Activated CD4-positive, alpha-beta memory T cell treated with anti-CD3 and anti-CD28 coated beads, Interleukin-2, amount 10 ng/mL, durations not matched to agents 7 days and 5 days (primary cell): ENCODE data around the gene ZNF346. TPM values are rescaled to one million over a fixed set of nuclear protein-coding genes. Genes with fewer than 3 reads are reported as not detected.
A peak's percentile ranks its signal among the peaks of the same experiment; 100 is the strongest.

Experiments
- CTCF ChIA-PET: fragments of 350-600 bp; sonication (Branson Sonifier 250); formaldehyde crosslinking; loops from one replicate; lab custom pipeline; 2021; ENCODE audit warnings: antibody characterized with exemption, inconsistent platforms; lab: Charles Lee
- POLR2A ChIA-PET: fragments of 350-600 bp; sonication (Branson Sonifier 250); formaldehyde crosslinking; loops from one replicate; lab custom pipeline; 2021; ENCODE audit warnings: antibody characterized with exemption; lab: Charles Lee
- DNase-seq: peaks from one replicate; pipeline ENCODE4 v3.0.0-alpha.2; 2020
- H3K27ac Mint-ChIP-seq: one replicate; pipeline ENCODE4 v1.8.0; 2021; ENCODE audit warnings: mild to moderate bottlenecking, mixed read lengths
- H3K27me3 Mint-ChIP-seq: one replicate; pipeline ENCODE4 v1.8.0; 2021; ENCODE audit warnings: mixed read lengths
- H3K36me3 Mint-ChIP-seq: one replicate; pipeline ENCODE4 v1.8.0; 2021; ENCODE audit warnings: low read depth, mixed read lengths
- H3K4me1 Mint-ChIP-seq: one replicate; pipeline ENCODE4 v1.8.0; 2021; ENCODE audit warnings: mixed read lengths
- H3K4me3 Mint-ChIP-seq: one replicate; pipeline ENCODE4 v1.8.0; 2021; ENCODE audit warnings: mild to moderate bottlenecking, mixed read lengths
- H3K9me3 Mint-ChIP-seq: one replicate; pipeline ENCODE4 v1.8.0; 2021; ENCODE audit warnings: mixed read lengths
- total RNA-seq, 2 experiments: library from RNA; stranded (reverse); gene quantifications; one replicate each; pipeline ENCODE4 v1.2.3, GENCODE V29; 2021

ZNF346 gene
- total RNA-seq, 2 experiments from 2014 or later: 19.5 to 27.2 TPM

DNA sequence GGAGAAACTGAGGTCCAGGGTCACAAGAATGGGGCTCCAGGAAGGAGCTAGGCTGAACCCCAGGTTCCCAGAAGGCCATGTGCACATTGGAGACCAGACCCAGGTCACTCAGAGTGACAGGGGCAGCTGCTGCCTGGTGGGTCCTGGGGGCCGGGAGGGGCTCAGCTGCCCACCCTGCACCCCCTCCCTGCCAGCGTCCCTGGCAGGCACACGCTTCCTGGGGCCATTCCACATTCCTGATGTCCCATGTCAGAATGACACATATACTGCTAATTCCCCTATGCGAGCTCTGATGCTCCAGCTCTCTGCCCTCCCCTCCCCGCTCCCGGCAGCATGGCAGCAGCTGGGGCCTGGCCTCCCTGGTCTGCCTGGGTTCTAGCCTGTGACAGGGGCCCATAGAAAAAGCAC lies 78.2 kb downstream of the ZNF346 start:
- ChIA-PET POLR2A (no interaction called here), CTCF (no interaction called here)
- Mint-ChIP-seq H3K9me3 (no peaks in the 10 kb centered on the region), H3K27ac (no peak overlapping the region), H3K4me1 (no peaks in the 10 kb centered on the region), H3K4me3 (no peak overlapping the region), H3K36me3 (no peaks in the 10 kb centered on the region), H3K27me3 (peaks cover 9% of the 10 kb centered on the region)
- DNase-seq: no peak

DNA sequence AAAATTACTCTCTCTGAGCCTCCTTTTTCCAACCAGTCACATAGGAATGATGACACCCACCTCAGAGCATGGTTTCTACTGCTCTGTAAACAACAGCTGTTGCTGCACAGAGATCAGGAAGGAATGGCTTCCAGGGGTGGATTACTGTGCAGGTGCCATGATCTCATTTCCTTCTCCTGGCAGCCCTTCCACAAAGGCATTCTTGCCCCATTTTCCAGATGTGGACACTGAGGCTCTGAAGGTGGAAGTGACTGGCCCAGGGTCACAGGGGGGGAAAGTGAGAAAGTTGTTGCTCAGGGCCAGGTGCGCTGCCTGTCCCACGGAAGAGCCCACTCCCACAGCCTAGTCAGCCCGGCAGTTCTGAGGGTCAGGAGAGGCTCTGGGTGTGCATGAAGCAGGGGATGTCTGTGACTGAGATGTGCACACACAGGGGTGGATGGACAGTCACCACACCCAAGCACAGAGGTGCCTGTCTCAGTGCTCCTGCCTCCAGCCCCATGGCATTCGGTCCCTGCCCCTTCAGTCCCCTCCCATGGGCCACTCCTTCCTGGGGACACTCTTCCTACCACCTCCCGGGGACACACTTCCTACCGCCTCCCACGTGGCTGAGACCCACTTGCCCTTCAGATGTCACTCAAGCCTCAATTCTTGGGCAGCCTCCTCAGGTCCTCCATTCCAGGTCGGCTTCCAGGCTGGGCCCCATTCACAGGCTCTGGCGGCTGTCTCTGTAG lies 81.2 kb downstream of the ZNF346 start:
- no peak overlapping the region for H3K4me3 Mint-ChIP-seq
- H3K4me1 Mint-ChIP-seq: no peaks in the 10 kb centered on the region
- CTCF ChIA-PET: interaction anchor here (1.1 kb wide), 1 partner anchor 443 kb away, joined by 3 read pairs; no protein-coding TSS in a partner anchor
- POLR2A ChIA-PET: no interaction called here
- no peak overlapping the region for H3K27ac Mint-ChIP-seq
- H3K27me3 Mint-ChIP-seq: peaks cover 9% of the 10 kb centered on the region
- no peak for DNase-seq
- no peaks in the 10 kb centered on the region for H3K9me3 Mint-ChIP-seq
- H3K36me3 Mint-ChIP-seq: no peaks in the 10 kb centered on the region

DNA sequence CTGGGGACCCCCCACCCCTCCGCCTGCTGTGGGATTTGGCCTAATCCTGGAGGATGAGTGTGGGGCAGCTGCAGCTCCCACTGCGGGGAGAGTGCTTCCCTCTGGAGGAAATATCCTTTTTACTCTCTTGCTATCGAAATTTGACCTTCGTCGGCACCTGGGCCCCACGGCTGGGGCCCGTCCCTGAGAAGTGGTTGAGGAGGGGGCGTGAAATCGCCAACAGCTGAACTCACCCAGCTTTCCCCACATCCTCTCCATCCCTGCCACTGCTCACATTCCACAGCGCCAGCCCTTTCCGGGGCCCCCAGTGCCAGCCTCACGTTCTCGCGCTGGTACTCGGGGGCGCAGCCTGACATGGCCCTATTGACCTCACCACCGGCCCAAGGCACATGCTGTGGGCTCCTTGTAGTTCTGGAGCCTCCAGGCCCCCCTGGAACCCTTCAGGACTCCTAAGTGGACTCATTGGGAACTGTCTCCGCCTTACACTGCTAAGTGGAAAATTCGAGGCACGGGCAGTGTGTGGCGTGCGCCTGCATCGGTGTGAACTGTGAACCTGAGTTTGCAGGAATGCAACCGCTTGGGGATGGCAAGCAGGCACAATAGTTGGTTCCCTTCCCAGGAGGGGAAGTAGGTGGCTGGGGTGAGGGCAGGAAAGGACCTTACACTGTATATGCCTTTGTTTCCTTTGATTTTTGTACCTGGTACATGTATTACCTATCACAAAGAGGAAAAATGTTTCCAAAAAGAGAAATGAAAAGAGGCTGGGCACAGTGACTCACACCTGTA lies 83.4 kb downstream of the ZNF346 start:
- ChIA-PET POLR2A (no interaction called here), CTCF (no interaction called here)
- Mint-ChIP-seq H3K4me3 (no peak overlapping the region), H3K9me3 (no peaks in the 10 kb centered on the region), H3K27me3 (peaks cover 7% of the 10 kb centered on the region), H3K4me1 (no peaks in the 10 kb centered on the region), H3K27ac (no peak overlapping the region), H3K36me3 (no peaks in the 10 kb centered on the region)
- no peak for DNase-seq

DNA sequence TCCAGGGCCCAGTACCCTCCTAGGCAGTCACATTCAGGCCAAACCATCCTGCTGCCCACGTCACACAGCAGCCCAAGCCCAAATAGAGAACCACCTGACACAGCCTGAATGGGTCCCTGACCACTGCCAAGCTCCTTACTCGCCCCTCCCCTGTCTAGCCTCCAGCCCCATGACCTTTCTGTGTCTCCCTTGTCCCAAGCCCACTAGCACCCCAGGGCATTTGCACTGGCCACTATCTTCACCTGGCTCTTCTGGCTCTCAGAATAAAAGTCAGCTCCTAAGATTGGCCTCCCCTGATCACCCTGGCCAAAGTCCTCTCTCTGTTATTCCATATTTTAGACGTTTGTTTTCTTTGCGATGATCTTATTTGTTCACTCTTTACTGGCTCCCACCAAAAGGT lies 84.7 kb downstream of the ZNF346 start:
- Mint-ChIP-seq H3K4me3 (no peak overlapping the region), H3K27ac (no peak overlapping the region), H3K36me3 (no peaks in the 10 kb centered on the region), H3K27me3 (peaks cover 7% of the 10 kb centered on the region), H3K9me3 (no peaks in the 10 kb centered on the region), H3K4me1 (no peaks in the 10 kb centered on the region)
- ChIA-PET CTCF (no interaction called here), POLR2A (no interaction called here)
- no peak for DNase-seq

DNA sequence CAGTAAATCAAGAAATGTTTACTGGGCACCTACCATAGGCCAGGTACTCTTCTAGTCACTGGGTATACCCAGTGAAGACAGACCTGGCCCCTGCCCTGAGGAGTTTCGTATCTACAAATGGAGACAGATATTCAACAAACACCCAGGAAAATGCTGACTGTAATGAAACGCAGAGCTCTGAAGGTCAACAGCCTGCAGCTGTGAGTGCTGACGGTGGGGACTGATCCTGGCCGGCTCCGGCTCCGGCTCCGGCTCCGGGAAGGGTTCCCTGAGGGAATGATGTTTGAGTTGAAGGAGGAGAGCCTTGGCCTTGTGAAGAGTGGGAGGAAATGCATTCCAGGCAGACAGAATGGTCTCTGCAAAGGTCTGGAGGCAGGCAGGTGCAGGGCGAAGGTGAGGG lies 87.3 kb downstream of the ZNF346 start:
- ChIA-PET CTCF (interaction anchor here (0.6 to 6.4 kb wide), 4 partner anchors 24 to 200 kb away, joined by 3 to 65 read pairs (median 18); partner anchors contain the start of gene FGFR4), POLR2A (no interaction called here)
- Mint-ChIP-seq H3K9me3 (no peaks in the 10 kb centered on the region), H3K4me3 (no peak overlapping the region), H3K36me3 (no peaks in the 10 kb centered on the region), H3K27me3 (no peaks in the 10 kb centered on the region), H3K4me1 (peaks cover 9% of the 10 kb centered on the region), H3K27ac (no peak overlapping the region)
- DNase-seq: no peak

DNA sequence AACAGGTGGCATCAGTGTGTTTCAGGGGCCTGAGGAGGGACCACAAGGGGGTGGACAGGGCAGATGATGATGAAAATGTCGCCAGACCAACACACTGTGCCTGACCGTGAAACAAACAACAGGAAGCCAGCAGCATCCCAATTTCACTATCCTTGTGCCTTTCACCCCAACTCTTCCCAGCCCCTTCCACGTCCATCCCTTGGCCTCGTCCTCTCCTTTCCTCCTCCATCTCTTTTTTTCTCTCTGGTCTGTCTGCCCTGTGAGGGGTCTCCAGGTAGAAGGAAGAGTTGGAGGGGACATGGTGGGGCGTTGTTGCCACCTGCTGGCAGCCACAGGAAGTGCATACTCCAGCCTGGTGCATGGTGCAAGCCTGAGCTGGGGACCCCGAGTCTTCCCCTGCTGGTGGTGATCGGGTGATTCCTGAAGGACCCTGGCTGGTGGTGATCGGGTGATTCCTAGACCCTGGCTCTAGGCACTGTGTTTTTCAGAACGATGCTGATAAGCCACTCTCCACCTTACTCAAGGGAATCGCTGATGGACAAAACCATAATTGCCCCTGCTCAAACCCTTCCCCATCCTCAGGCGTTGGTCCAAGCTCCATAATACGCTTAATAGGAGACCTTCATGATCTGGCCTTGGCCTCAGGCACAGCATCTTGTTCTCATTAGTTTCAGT lies 89.4 kb downstream of the ZNF346 start:
- CTCF ChIA-PET: interaction anchor here (0.6 to 6.4 kb wide), 28 partner anchors 14 to 454 kb away, joined by 3 to 65 read pairs (median 4); partner anchors contain the start of genes FGFR4 and NSD1
- peak; percentile 68 for DNase-seq
- H3K27ac Mint-ChIP-seq: no peak overlapping the region
- no peaks in the 10 kb centered on the region for H3K27me3 Mint-ChIP-seq
- no peaks in the 10 kb centered on the region for H3K9me3 Mint-ChIP-seq
- no peak overlapping the region for H3K4me3 Mint-ChIP-seq
- H3K4me1 Mint-ChIP-seq: peaks cover 19% of the 10 kb centered on the region
- H3K36me3 Mint-ChIP-seq: no peaks in the 10 kb centered on the region
- POLR2A ChIA-PET: no interaction called here

DNA sequence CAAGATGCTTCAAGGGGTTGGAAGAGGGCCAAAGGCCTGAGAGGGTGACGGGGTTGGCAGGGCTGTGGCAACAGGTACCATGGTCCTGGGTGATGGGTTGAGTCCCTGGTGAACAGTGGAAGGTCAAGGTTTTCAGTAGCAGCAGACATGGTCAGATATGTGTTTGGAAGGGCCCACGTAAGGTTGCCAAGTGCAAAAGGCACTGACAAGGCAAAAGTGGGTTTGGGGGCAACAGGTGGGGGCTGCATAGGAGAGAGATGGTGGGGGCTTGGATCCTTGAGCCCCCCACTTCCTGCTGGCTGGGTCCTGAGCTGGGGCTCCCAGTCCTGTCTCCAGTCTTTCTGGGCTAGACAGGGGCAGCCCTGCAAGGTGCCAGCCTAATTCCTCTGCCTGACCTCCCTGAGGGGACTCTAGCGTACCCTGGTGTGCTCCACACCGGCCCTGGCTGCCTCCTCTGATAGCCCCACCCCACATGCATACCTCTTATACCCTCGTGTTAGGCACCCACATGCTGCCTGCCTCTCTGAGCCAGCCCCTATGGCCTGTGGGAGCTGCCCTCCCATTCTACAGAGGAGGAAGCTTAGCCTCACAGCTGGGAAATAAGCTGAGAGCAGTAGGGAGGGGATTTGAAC lies 90.2 kb downstream of the ZNF346 start:
- ChIA-PET CTCF (interaction anchor here (0.6 to 6.4 kb wide), 42 partner anchors 13 to 954 kb away, joined by 3 to 65 read pairs (median 4); partner anchors contain the start of genes FGFR4, NSD1, PRELID1 and RAB24), POLR2A (interaction anchor here (1.0 to 3.2 kb wide), 2 partner anchors 21 to 133 kb away, joined by 3 to 23 read pairs; partner anchors contain the start of gene NSD1)
- H3K36me3 Mint-ChIP-seq: no peaks in the 10 kb centered on the region
- H3K9me3 Mint-ChIP-seq: no peaks in the 10 kb centered on the region
- H3K27me3 Mint-ChIP-seq: no peaks in the 10 kb centered on the region
- no peak overlapping the region for H3K4me3 Mint-ChIP-seq
- no peak for DNase-seq
- H3K4me1 Mint-ChIP-seq: peaks cover 25% of the 10 kb centered on the region
- H3K27ac Mint-ChIP-seq: no peak overlapping the region

DNA sequence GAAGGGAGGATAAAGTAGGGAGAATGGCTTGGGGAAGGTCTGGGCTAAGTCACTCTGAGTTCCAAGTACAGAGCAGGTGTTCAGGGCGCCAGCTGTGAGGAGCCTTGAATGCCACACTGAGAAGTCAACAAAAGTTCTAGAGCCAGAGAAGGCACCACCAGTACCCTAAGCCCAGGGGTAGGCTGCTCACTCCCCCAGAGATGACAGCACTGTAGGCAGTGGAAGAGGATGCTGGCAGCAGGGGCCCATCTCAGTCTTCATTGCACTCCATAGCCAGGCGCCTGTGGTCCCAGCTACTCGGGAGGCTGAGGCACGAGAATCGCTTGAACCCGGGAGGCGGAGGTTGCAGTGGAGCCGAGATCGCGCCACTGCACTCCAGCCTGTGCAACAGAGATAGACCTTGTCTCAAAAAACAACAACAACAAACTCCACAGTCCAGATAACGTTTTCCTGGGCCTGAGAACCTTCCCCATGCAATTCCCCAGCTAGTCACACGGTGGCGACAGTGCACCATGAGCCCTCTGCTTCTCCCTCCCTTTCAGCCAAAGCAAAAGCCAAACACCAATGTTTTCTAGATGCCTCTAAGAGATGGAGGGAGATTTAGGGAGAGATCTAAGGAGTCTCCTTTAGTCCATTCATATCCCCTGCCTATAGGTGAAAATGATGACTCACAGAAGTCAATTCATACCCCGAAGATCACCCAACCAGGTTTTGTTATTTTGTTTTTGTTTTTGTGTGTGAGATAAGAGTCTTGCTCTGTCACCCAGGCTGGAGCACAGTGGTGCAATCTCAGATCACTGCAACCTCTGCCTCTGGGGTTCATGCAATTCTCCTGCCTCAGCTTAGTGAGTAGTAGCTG lies 91.3 kb downstream of the ZNF346 start:
- Mint-ChIP-seq H3K27ac (no peak overlapping the region), H3K9me3 (no peaks in the 10 kb centered on the region), H3K4me3 (no peak overlapping the region), H3K27me3 (no peaks in the 10 kb centered on the region), H3K4me1 (peaks cover 25% of the 10 kb centered on the region), H3K36me3 (no peaks in the 10 kb centered on the region)
- ChIA-PET CTCF (interaction anchor here (0.6 to 6.4 kb wide), 46 partner anchors 11 to 456 kb away, joined by 3 to 65 read pairs (median 4); partner anchors contain the start of genes FGFR4, LMAN2, NSD1 and PRELID1), POLR2A (interaction anchor here (0.8 to 3.2 kb wide), 7 partner anchors 20 to 318 kb away, joined by 3 to 23 read pairs (median 3); partner anchors contain the start of gene NSD1)
- peak; percentile 83 for DNase-seq

DNA sequence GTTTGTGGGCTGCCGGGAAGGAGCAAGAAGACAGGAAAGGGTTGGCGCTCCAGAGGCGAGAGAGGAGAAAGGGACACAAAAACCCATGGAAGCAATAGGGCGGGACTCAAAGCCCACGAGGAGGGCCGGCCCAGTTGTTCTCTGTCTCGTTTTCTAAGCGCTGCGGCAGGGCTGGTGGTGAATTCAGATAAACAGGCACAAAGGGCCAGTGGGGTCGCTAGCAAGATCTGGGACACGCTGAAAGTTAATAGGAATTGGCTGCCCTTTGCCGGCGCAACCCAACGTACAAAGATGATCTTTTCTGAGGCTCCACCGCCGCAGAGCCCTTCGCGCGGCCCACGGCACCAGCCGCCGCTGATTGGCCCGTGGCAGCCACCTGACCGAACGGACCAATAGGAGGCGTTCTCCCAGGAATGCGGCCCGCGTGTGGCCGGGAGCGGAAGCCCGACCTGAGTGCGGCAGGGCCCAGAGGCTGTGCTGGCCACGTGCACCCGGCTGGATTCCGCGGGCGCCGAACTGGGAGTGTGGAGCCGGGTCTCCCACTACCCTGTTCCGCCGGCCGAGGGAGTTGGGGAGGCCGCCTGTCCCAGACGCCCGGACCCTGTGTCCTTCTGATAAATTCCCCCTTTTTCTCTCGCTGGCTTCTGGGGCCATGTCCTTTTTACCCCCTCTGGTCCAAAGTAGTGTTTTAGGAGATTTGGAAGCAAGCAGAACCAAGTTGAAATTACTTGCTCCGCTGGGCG lies 94.3 kb downstream of the ZNF346 start:
- H3K27ac Mint-ChIP-seq: peak overlapping the region; percentile 21
- peak; percentile 86 for DNase-seq
- ChIA-PET POLR2A (interaction anchor here (1.0 to 2.3 kb wide), 2 partner anchors 12 to 16 kb away, joined by 3 to 11 read pairs; partner anchors contain the start of gene NSD1), CTCF (no interaction called here)
- H3K4me3 Mint-ChIP-seq: peak overlapping the region; percentile 41
- H3K9me3 Mint-ChIP-seq: no peaks in the 10 kb centered on the region
- no peaks in the 10 kb centered on the region for H3K36me3 Mint-ChIP-seq
- no peaks in the 10 kb centered on the region for H3K27me3 Mint-ChIP-seq
- peaks cover 25% of the 10 kb centered on the region for H3K4me1 Mint-ChIP-seq

DNA sequence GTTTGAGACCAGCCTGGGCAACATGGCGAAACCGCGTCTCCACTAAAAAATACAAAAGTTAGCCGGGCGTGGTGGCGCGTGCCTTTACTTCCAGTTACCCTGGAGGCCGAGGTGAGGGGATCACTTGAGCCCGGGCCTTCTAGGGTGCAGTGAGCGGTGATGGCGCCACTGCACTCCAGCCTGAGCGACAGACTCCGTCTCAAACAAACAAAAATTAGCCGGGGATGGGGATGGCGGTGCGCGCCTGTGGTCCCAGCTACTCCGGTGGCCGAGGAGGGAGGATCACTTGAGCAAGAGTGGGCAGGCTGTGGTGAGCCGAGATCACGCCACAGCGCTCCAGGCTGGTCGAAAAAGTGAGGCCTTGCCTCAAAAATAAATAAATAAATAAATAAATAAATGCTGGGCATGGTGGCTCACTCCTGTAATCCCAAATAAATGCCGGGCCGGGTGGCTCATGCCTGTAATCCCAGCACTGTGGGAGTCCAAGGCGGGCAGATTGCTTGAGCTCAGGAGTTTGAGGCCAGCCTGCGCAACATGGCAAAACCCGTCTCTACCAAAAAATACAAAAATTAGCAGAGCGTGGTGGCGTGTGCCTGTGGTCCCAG lies 95.0 kb downstream of the ZNF346 start:
- Mint-ChIP-seq H3K4me1 (peaks cover 25% of the 10 kb centered on the region), H3K36me3 (no peaks in the 10 kb centered on the region), H3K4me3 (no peak overlapping the region), H3K9me3 (no peaks in the 10 kb centered on the region), H3K27me3 (peaks cover under 1% of the 10 kb centered on the region), H3K27ac (no peak overlapping the region)
- POLR2A ChIA-PET: interaction anchor here (1.0 to 2.3 kb wide), 3 partner anchors 11 to 233 kb away, joined by 3 to 11 read pairs (median 3); partner anchors contain the start of gene NSD1
- no peak for DNase-seq
- CTCF ChIA-PET: interaction anchor here (1.5 kb wide), 1 partner anchor 17 kb away, joined by 3 read pairs; the partner anchor contains the start of gene NSD1

DNA sequence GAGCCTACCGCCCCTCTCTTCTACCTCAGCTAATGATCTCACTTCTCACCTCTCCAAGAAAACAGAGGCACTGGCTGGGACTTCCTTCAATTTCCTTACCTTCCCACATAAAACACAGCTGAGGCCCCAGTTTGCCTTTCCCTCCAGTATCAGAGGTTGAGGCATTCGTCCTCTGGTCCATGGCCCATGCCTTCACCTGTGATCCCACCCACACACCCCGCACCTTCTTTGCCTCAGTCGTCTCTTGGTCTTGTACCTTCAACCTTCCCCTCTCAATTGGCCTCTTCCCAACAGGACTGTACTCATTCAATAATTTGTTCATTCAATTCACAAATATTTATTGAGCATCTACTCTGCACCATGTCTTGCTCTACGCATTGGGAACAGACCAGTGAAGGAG lies 100.1 kb downstream of the ZNF346 start:
- POLR2A ChIA-PET: no interaction called here
- Mint-ChIP-seq H3K27ac (no peak overlapping the region), H3K4me3 (no peak overlapping the region), H3K36me3 (no peaks in the 10 kb centered on the region), H3K4me1 (no peaks in the 10 kb centered on the region), H3K27me3 (peaks cover 4% of the 10 kb centered on the region), H3K9me3 (no peaks in the 10 kb centered on the region)
- DNase-seq: no peak
- CTCF ChIA-PET: no interaction called here
